Measurements from ENCODE around the gene TRIP4. TPM values are rescaled to one million over a fixed set of nuclear protein-coding genes. Genes with fewer than 3 reads are reported as not detected.

The TRIP4 gene
- total and polyA plus RNA-seq, 9 of the 15 experiments (the other 6 are each of a cell fraction or from before 2014, with no cell fraction given): 7.6 to 23.3 (median 16.7) TPM

GRCh38 chr15:64452988-64453688, 65.5 kb downstream of the TRIP4 start (continued):
- TF ChIP-seq ZBTB34 (CRISPR knock-in tag; IDR thresholded peaks at IDR 0.05) (no peak), PTBP1 (IDR thresholded peaks at IDR 0.05; ENCODE audit: low read depth, low read length) (no peak), NCOA2 (IDR thresholded peaks at IDR 0.05; ENCODE audit: partially characterized antibody in 2 of 2) (no peak), ZBTB7A (IDR thresholded peaks at IDR 0.05; ENCODE audit: borderline replicate concordance, control insufficient read depth, low read depth, low read length) (no peak), FOXA1 (IDR thresholded peaks at IDR 0.05; ENCODE audit: borderline replicate concordance) (no peak), SNIP1 (IDR thresholded peaks at IDR 0.05; ENCODE audit: low read depth) (no peak), ETS2 (tag; IDR thresholded peaks at IDR 0.05; ENCODE audit: borderline replicate concordance, poor library complexity, severe bottlenecking) (no peak), ARHGAP35 (IDR thresholded peaks at IDR 0.05; ENCODE audit: partially characterized antibody) (no peak), ZNF140 (CRISPR knock-in tag; IDR thresholded peaks at IDR 0.05) (no peak), KDM2B (CRISPR knock-in tag; IDR thresholded peaks at IDR 0.05) (no peak), NEUROD1 (IDR thresholded peaks at IDR 0.05; ENCODE audit: borderline replicate concordance, low read depth, low read length, partially characterized antibody) (no peak), ZNF583 (CRISPR knock-in tag; IDR thresholded peaks at IDR 0.05) (no peak)
- TF ChIP-seq, protein P1, sequence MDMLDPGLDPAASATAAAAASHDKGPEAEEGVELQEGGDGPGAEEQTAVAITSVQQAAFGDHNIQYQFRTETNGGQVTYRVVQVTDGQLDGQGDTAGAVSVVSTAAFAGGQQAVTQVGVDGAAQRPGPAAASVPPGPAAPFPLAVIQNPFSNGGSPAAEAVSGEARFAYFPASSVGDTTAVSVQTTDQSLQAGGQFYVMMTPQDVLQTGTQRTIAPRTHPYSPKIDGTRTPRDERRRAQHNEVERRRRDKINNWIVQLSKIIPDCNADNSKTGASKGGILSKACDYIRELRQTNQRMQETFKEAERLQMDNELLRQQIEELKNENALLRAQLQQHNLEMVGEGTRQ (CRISPR knock-in tag; IDR thresholded peaks at IDR 0.05): no peak

Measured in K562 (cell line).